Trophoblast cell (in vitro differentiated cells and primary cell): Measurements from ENCODE around the gene MMP3.

Experiments used
- DNase-seq, 2 donors: peaks; one replicate each; pipeline ENCODE4 v3.0.0-alpha.2; 2016
- H2AFZ ChIP-seq: 2 replicates; pipeline ENCODE4 v1.6.1; 2013; ENCODE audit warnings: low read length, moderate library complexity, mild to moderate bottlenecking; ENCODE audit not compliant: insufficient read depth, poor library complexity
- H2AK5ac ChIP-seq: 2 replicates; pipeline ENCODE4 v1.6.1; 2013; ENCODE audit warnings: mild to moderate bottlenecking, low read length
- H2BK120ac ChIP-seq: 2 replicates; pipeline ENCODE4 v1.6.1; 2013; ENCODE audit warnings: low read length, mild to moderate bottlenecking, moderate library complexity; ENCODE audit not compliant: insufficient read depth, poor library complexity
- H2BK12ac ChIP-seq: 2 replicates; pipeline ENCODE4 v1.6.1; 2013; ENCODE audit warnings: mild to moderate bottlenecking, low read length, moderate library complexity
- H2BK5ac ChIP-seq: 2 replicates; pipeline ENCODE4 v1.6.1; 2013; ENCODE audit warnings: low read length, low read depth, moderate library complexity, mild to moderate bottlenecking; ENCODE audit not compliant: poor library complexity
- H3K14ac ChIP-seq: 2 replicates; pipeline ENCODE4 v1.6.1; 2013; ENCODE audit warnings: mild to moderate bottlenecking, low read length
- H3K18ac ChIP-seq: 2 replicates; pipeline ENCODE4 v1.6.1; 2013; ENCODE audit warnings: mild to moderate bottlenecking, low read length
- H3K23ac ChIP-seq: 2 replicates; pipeline ENCODE4 v1.6.1; 2013; ENCODE audit warnings: low read length
- H3K27ac ChIP-seq: 2 replicates; pipeline ENCODE4 v1.5.1; 2013; ENCODE audit warnings: low read depth, mild to moderate bottlenecking, inconsistent platforms, low read length, moderate library complexity
- H3K27me3 ChIP-seq: 2 replicates; pipeline ENCODE4 v1.6.1; 2013; ENCODE audit warnings: inconsistent platforms, mild to moderate bottlenecking, low read length, moderate library complexity; ENCODE audit not compliant: insufficient read depth
- H3K36me3 ChIP-seq, 2 experiments: 1 replicate in 1 of 2; 2 replicates in 1 of 2; pipeline ENCODE4 v1.6.1; 2013; ENCODE audit warnings: low read length in 2 of 2, mild to moderate bottlenecking in 2 of 2, moderate library complexity in 1 of 2; ENCODE audit not compliant: insufficient read depth in 2 of 2, control insufficient read depth in 1 of 2
- H3K4ac ChIP-seq: 2 replicates; pipeline ENCODE4 v1.6.1; 2013; ENCODE audit warnings: low read depth, mild to moderate bottlenecking, low read length, moderate library complexity
- H3K4me1 ChIP-seq, 2 experiments: 1 replicate in 1 of 2; 2 replicates in 1 of 2; pipeline ENCODE4 v1.6.1; 2013; ENCODE audit warnings: low read length in 2 of 2, mild to moderate bottlenecking in 2 of 2, moderate library complexity in 1 of 2; ENCODE audit not compliant: insufficient read depth in 2 of 2, control insufficient read depth in 1 of 2
- H3K4me2 ChIP-seq: 2 replicates; pipeline ENCODE4 v1.6.1; 2013; ENCODE audit warnings: inconsistent platforms, mild to moderate bottlenecking, low read length, moderate library complexity
- H3K4me3 ChIP-seq: 2 replicates; pipeline ENCODE4 v1.5.1; 2013; ENCODE audit warnings: mild to moderate bottlenecking, low read depth, low read length, inconsistent platforms
- H3K79me1 ChIP-seq: one replicate; pipeline ENCODE4 v1.6.1; 2013; ENCODE audit warnings: low read length
- H3K79me2 ChIP-seq: 2 replicates; pipeline ENCODE4 v1.6.1; 2013; ENCODE audit warnings: low read length, mild to moderate bottlenecking; ENCODE audit not compliant: control insufficient read depth, insufficient read depth, poor library complexity
- H3K9ac ChIP-seq: 2 replicates; pipeline ENCODE4 v1.6.1; 2013; ENCODE audit warnings: mild to moderate bottlenecking, low read length
- H3K9me3 ChIP-seq: 2 replicates; pipeline ENCODE4 v1.6.1; 2013; ENCODE audit warnings: low read depth, mild to moderate bottlenecking, control low read depth, inconsistent platforms, low read length; ENCODE audit not compliant: insufficient read depth
- H4K12ac ChIP-seq: 2 replicates; pipeline ENCODE4 v1.6.1; 2013; ENCODE audit warnings: low read depth, mild to moderate bottlenecking, low read length, moderate library complexity
- H4K8ac ChIP-seq: 2 replicates; pipeline ENCODE4 v1.6.1; 2013; ENCODE audit warnings: low read depth, mild to moderate bottlenecking, low read length, moderate library complexity
- H4K91ac ChIP-seq: one replicate; pipeline ENCODE4 v1.6.1; 2013; ENCODE audit warnings: low read depth, mild to moderate bottlenecking, low read length, moderate library complexity
- WGBS: extraction: QIAGEN DNeasy Blood & Tissue Kit; methylation state at CpG from one replicate; pipeline ENCODE4 v1.1.7; 2013; ENCODE audit warnings: missing lambda C conversion rate; ENCODE audit not compliant: insufficient read length, insufficient coverage; ENCODE audit errors: extremely low coverage; 5-methylcytosine and 5-hydroxymethylcytosine counted together

MMP3 gene

GRCh38 chr11:102819491-102819890 lies 23.9 kb downstream of the MMP3 start:
- H3K27ac ChIP-seq, result no peak overlapping the region
- no peaks in the 10 kb centered on the region for H3K27me3 ChIP-seq
- H4K8ac ChIP-seq, result no peak overlapping the region
- H3K36me3 ChIP-seq, result no peaks in the 10 kb centered on the region
- H3K4me1 ChIP-seq, result no peaks in the 10 kb centered on the region
- no peaks in the 10 kb centered on the region for H3K9me3 ChIP-seq
- H2BK5ac ChIP-seq, result no peak overlapping the region
- H2BK12ac ChIP-seq, result no peak overlapping the region
- no peaks in the 10 kb centered on the region for H3K79me2 ChIP-seq
- no peak for DNase-seq
- no peak overlapping the region for H2AK5ac ChIP-seq
- no peak overlapping the region for H3K18ac ChIP-seq
- H3K9ac ChIP-seq, result no peak overlapping the region
- no peak overlapping the region for H2BK120ac ChIP-seq
- no peak overlapping the region for H2AFZ ChIP-seq
- H3K23ac ChIP-seq, result no peak overlapping the region
- no peak overlapping the region for H4K91ac ChIP-seq
- H3K4me2 ChIP-seq, result no peak overlapping the region
- no peak overlapping the region for H3K14ac ChIP-seq
- H4K12ac ChIP-seq, result no peak overlapping the region
- H3K79me1 ChIP-seq, result no peaks in the 10 kb centered on the region
- H3K4ac ChIP-seq, result no peak overlapping the region
- no peak overlapping the region for H3K4me3 ChIP-seq
- WGBS, result no CpG with 5 or more reads among the region's 6 CpGs

GRCh38 chr11:102813484-102813883 lies 29.9 kb downstream of the MMP3 start:
- no CpG with 5 or more reads among the region's 1 CpG for WGBS
- Histone ChIP-seq H4K91ac (no peak overlapping the region), H2BK5ac (no peak overlapping the region)

DNA sequence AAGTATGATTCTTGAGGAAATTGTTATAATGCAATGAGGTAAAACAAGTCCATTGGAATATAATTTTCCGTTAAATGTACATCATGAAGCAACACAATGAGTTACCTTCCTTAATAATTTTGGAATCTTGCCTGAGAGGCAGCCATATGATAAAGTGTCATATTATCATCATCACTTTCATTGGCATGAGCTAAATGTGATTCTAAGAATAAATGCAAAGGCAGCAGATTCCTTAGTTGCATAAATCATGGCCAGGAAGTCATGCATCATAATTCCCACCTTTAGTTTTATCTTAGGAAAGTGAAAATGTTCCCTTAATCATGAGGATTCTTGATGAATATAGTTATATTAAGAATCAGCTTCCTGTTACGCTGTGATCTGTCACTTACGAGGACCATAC lies 31.2 kb downstream of the MMP3 start:
- Histone ChIP-seq H2AFZ (no peak overlapping the region), H2BK5ac (no peak overlapping the region), H4K91ac (no peak overlapping the region), H3K27me3 (no peaks in the 10 kb centered on the region), H3K79me1 (peaks cover 2% of the 10 kb centered on the region), H3K23ac (no peak overlapping the region), H2BK12ac (no peak overlapping the region), H3K4me3 (no peak overlapping the region), H3K18ac (no peak overlapping the region), H3K27ac (no peak overlapping the region), H3K79me2 (no peaks in the 10 kb centered on the region), H3K9me3 (peaks cover 2% of the 10 kb centered on the region), H3K4me2 (no peak overlapping the region), H3K4me1 (peaks cover 0 to 2% of the 10 kb centered on the region in 2 experiments), H2BK120ac (no peak overlapping the region), H4K12ac (no peak overlapping the region), H2AK5ac (no peak overlapping the region), H4K8ac (no peak overlapping the region), H3K4ac (no peak overlapping the region), H3K9ac (no peak overlapping the region), H3K36me3 (no peaks in the 10 kb centered on the region), H3K14ac (no peak overlapping the region)
- DNase-seq, result no peak
- no CpG with 5 or more reads among the region's 3 CpGs for WGBS

More at GRCh38 chr11:102813484-102813883, 29.9 kb downstream of the MMP3 start:
- Histone ChIP-seq H3K36me3 (no peaks in the 10 kb centered on the region), H3K4me3 (no peak overlapping the region), H2AFZ (no peak overlapping the region), H2AK5ac (no peak overlapping the region), H3K23ac (no peak overlapping the region), H3K4me2 (no peak overlapping the region), H3K14ac (no peak overlapping the region), H3K79me2 (no peaks in the 10 kb centered on the region), H4K8ac (no peak overlapping the region), H3K18ac (no peak overlapping the region), H3K27me3 (no peaks in the 10 kb centered on the region), H3K9me3 (no peaks in the 10 kb centered on the region), H2BK120ac (no peak overlapping the region), H3K9ac (no peak overlapping the region), H2BK12ac (no peak overlapping the region), H3K4me1 (no peaks in the 10 kb centered on the region), H3K79me1 (no peaks in the 10 kb centered on the region), H3K4ac (no peak overlapping the region), H3K27ac (no peak overlapping the region), H4K12ac (no peak overlapping the region)
- DNase-seq, result no peak

DNA sequence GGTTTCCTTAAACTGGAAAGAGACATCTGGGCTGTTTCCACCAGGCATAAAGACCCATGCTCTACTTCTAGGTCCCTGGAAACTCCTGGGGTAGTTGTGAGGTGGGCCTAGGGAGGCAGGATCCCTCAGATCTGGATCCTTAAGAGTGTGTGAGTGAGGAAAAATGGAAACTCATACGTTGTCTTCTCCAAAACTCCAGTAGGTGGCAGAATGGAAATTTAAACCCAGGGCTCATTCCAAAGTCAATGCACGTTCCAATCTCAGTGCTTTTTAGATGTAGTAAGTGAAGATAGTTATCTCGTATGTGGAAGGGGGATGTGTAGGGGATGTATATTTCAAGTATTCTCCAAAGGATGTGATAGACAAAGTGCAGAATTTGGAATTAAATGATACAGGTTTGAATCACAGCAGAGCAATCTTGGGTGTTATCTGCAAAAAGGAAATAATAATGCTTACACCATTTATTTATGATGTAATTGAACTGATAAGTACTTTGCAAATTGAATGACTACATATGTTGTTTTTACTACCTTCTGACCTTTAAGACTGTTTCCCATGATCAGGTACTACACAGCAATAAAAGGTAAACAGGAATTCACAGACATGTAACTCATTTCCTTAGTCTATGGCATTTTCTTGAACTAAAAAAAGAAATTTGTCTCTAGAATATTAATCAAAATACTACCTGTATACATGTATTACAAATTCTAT lies 32.3 kb downstream of the MMP3 start:
- Histone ChIP-seq H3K4me3 (no peak overlapping the region), H3K9ac (no peak overlapping the region), H3K27ac (no peak overlapping the region), H4K91ac (no peak overlapping the region), H3K18ac (no peak overlapping the region), H3K23ac (no peak overlapping the region), H2BK5ac (no peak overlapping the region), H2BK120ac (no peak overlapping the region), H3K14ac (no peak overlapping the region), H3K27me3 (no peaks in the 10 kb centered on the region), H4K12ac (no peak overlapping the region), H3K79me1 (peaks cover 4% of the 10 kb centered on the region), H3K79me2 (no peaks in the 10 kb centered on the region), H2AFZ (no peak overlapping the region), H3K4me1 (peaks cover 4 to 5% of the 10 kb centered on the region in 2 experiments), H2BK12ac (peak overlapping the region; percentile 50), H4K8ac (no peak overlapping the region), H3K4ac (no peak overlapping the region), H2AK5ac (no peak overlapping the region), H3K36me3 (no peaks in the 10 kb centered on the region), H3K9me3 (peaks cover 2% of the 10 kb centered on the region), H3K4me2 (no peak overlapping the region)
- DNase-seq, result peak in 1 of 2 donors; percentile 54
- no CpG with 5 or more reads among the region's 3 CpGs for WGBS
